ENCODE measurements around the gene DLL3. TPM values are rescaled to one million over a fixed set of nuclear protein-coding genes. Genes with fewer than 3 reads are reported as not detected.
A peak's percentile ranks its signal among the peaks of the same experiment; 100 is the strongest.

DLL3 gene
- total and polyA plus RNA-seq, 10 of the 15 experiments (the other 5 are each of a cell fraction or from before 2014, with no cell fraction given) = 0.18 to 2.0 (median 0.95) TPM

- peak; percentile 39; the same call in 1 of the 2 replicates for TF ChIP-seq E2F4 (IDR thresholded peaks at IDR 0.05; ENCODE audit: low read depth, low read length)
- no peak for TF ChIP-seq EZH2 (IDR thresholded peaks at IDR 0.05; ENCODE audit: borderline replicate concordance, control insufficient read depth, low read depth, low read length)
- no peak; the same call in 1 of the 2 replicates for TF ChIP-seq CREB1 (IDR thresholded peaks at IDR 0.05; ENCODE audit: low read depth)
- TF ChIP-seq POU2F2 (IDR thresholded peaks at IDR 0.05; ENCODE audit: borderline replicate concordance, low read depth, low read length) = peak; percentile 47; the same call in 1 of the 3 replicates
- TF ChIP-seq ZBTB33 (IDR thresholded peaks at IDR 0.05) = no peak
- TF ChIP-seq NFXL1 (IDR thresholded peaks at IDR 0.05; ENCODE audit: borderline replicate concordance) = no peak
- no peak for TF ChIP-seq NFIC (IDR thresholded peaks at IDR 0.05; ENCODE audit: low read depth, low read length)
- peak; percentile 92 for TF ChIP-seq IKZF1 (conservative IDR thresholded peaks at IDR 0.05)
- peak; percentile 47 for TF ChIP-seq RELA (IDR thresholded peaks at IDR 0.05; ENCODE audit: borderline replicate concordance, partially characterized antibody)
- no peak for TF ChIP-seq STAT1 (conservative IDR thresholded peaks at IDR 0.05)
- TF ChIP-seq STAT3 (IDR thresholded peaks at IDR 0.05; ENCODE audit: low read depth, low read length) = no peak
- no peak for TF ChIP-seq E4F1 (IDR thresholded peaks at IDR 0.05; ENCODE audit: borderline replicate concordance, partially characterized antibody)
- TF ChIP-seq SMAD1 (IDR thresholded peaks at IDR 0.05; ENCODE audit: low read depth, partially characterized antibody) = peak; percentile 19
- TF ChIP-seq CHD1 (IDR thresholded peaks at IDR 0.05; ENCODE audit: low read depth, low read length) = no peak
- TF ChIP-seq CHD4 (IDR thresholded peaks at IDR 0.05) = no peak
- TF ChIP-seq IRF5 (IDR thresholded peaks at IDR 0.05; ENCODE audit: borderline replicate concordance) = no peak
- no peak for TF ChIP-seq KDM1A (IDR thresholded peaks at IDR 0.05; ENCODE audit: borderline replicate concordance)
- TF ChIP-seq PKNOX1 (IDR thresholded peaks at IDR 0.05) = 0 out of 2 replicates have a peak, but pooled peaks have one; percentile 20
- no peak for TF ChIP-seq BMI1 (IDR thresholded peaks at IDR 0.05; ENCODE audit: borderline replicate concordance)
- TF ChIP-seq ZSCAN29 (IDR thresholded peaks at IDR 0.05) = peak; percentile 62; the same call in 1 of the 2 replicates
- no peak for TF ChIP-seq PAX8 (IDR thresholded peaks at IDR 0.05)
- no peak for TF ChIP-seq MEF2A (IDR thresholded peaks at IDR 0.05; ENCODE audit: insufficient read depth, low read depth, low read length)
- TF ChIP-seq PAX5 (IDR thresholded peaks at IDR 0.05; ENCODE audit: borderline replicate concordance, low read depth, low read length) = no peak
Observed at GRCh38 chr19:39539518-39540332, 41.0 kb downstream of the DLL3 start, which contains the start of gene EID2 (continued).
